Medulla oblongata (tissue), 1 donor: ENCODE measurements around the gene SLC25A12.
A peak's percentile ranks its signal among the peaks of the same experiment; 100 is the strongest.

Experiments
- DNase-seq: peaks from one replicate; pipeline ENCODE4 v3.0.0-alpha.2; 2015; ENCODE audit errors: extremely low spot score

Gene SLC25A12

GRCh38 chr2:171883275-171883893 lies 10.7 kb downstream of the SLC25A12 start:
- DNase-seq = no peak

DNA sequence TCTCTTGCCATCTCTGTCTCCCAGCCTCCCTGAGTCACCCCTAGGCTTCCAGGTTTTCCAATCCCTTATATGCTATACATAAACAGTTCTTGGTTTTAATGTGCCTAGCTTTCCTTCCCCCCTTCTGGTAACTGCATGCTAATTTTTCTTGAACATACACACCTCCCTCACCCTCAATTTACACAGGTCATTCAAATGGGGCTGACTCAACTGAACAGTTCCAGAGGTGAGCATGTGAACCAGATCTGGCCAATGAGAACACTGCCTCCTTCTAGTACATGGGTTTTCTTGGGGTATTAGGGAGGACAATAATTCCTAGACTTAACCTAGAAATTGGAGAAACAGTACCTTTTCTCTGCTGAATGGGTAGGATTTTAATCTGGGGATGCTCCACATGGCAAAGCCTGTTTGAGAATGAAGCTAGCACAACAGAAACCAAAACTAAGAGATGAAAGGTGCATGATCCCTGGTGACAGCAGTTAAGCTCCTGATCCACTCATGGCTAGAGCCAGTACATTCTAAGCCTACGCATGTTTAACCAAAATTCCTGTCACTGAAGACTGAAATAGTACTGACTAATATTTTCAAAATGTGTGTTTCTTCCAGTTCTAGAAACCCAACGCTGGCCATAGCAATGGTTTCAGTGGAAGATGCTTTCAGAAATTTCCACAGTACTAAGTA lies 11.8 kb downstream of the SLC25A12 start:
- DNase-seq = no peak

- DNase-seq = no peak
These were observed 13.3 kb downstream of the SLC25A12 start for GRCh38 chr2:171880774-171881173.

- DNase-seq = no peak
These were observed 14.2 kb downstream of the SLC25A12 start for GRCh38 chr2:171879865-171880264.

GRCh38 chr2:171878481-171878993 lies 15.5 kb downstream of the SLC25A12 start:
- peak; percentile 27 for DNase-seq

GRCh38 chr2:171874963-171875362 lies 19.1 kb downstream of the SLC25A12 start:
- no peak for DNase-seq

DNA sequence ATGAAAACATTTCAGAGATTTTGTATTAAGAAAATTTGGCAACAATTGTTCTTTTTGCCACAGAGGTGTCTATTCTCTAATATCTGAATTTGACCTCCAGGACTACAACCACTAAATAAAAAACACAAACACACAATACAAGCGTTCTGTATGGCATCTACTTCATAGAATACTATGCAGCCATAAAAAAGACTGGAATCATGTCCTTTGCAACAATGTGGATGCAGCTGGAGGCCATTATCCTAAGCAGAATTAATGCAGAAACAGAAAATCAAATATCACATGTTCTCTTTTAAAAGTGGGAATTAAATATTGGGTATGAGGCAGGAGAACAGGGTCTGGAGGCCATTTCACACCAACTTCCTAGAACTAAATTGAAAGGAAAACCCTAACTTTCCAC lies 19.5 kb downstream of the SLC25A12 start:
- DNase-seq = no peak

- no peak for DNase-seq
These were observed 29.6 kb downstream of the SLC25A12 start for GRCh38 chr2:171864357-171864985.

DNA sequence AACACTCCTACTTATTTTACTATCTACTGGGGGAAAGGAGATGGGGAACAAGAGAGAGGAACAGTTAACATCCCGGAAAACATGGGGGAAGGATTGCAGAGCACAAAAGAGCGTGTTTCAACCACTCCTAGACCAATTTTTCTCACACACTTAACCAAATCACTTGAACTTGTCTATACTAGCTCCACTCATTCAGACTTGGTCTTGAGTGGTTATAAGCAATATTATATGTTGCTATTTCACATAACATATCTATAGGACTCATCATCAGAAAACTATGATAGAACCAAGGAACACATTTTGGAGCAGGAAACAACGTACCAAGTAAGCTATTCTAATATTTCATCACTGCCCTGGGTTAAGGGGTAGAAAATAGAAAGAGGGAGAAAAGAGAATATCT lies 31.5 kb downstream of the SLC25A12 start:
- no peak for DNase-seq

DNA sequence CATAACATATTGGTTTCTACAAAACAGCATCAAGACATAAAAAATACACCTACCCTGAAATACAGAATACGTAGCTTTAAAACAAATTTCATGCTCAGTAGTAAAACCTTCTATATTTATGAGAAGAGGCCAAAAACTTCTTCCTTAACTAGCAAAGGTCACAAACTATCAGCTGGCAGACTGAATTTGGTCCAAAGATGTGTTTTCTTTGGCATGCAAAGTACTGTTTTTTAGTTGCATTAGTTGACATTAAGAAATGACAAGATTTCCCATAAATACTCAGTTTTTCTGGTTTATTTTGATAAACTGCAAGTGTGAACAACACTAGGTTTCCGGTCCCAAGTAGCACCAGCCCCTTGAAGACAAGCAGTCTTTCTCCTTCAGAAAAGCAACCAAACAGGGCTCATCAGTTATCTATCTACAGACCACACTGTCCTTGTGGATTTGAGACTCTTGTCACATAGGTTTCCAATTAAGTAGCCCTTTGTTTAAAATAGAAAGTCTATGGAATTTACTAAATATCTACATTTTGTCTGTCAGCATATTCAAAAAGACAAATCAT lies 35.6 kb downstream of the SLC25A12 start:
- DNase-seq = no peak

DNA sequence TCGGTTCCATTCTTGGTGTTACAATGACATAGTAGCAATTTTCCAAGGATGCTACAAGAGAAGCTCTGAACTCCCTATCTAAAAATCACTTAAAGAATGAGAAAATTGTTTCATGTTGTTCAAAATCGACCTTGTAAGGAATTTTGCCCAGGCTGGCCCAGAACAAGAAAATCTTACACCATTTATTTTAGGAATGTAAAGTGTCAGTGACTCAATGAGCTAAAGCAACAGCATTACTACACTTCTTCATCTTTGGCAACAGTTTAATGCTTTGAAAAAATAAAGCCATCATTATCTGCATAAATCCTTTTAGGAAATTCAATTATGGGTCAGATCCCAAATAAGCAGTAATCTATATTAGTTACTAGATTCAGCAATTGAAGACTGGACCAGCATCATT lies 38.6 kb downstream of the SLC25A12 start:
- DNase-seq = no peak

- no peak for DNase-seq
These were observed 41.6 kb downstream of the SLC25A12 start for GRCh38 chr2:171852366-171852888.

DNA sequence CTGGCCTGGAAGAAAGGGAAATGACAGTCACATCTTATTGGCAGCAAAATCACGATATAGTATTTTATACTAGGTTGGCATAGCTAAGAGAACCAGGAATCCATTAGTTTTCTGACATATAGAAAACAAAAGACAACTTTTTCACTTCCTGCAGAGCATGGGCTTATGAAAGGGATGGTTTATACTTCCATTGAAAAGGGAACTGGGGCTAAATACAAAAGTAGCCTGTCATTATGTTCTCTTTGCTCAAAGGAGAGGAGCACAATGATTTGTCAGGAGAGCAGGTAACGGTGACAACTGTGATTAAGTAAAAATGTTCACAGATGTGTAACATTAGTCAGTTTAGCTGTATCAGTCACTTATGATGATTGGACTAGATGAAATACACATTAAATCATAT lies 46.4 kb downstream of the SLC25A12 start:
- DNase-seq = no peak

- DNase-seq = no peak
These were observed 47.1 kb downstream of the SLC25A12 start for GRCh38 chr2:171846894-171847293.

- no peak for DNase-seq
These were observed 52.0 kb downstream of the SLC25A12 start for GRCh38 chr2:171841996-171842395.

- DNase-seq = no peak
These were observed 56.3 kb downstream of the SLC25A12 start for GRCh38 chr2:171837736-171838135.

GRCh38 chr2:171836146-171836910 lies 57.7 kb downstream of the SLC25A12 start:
- no peak for DNase-seq

DNA sequence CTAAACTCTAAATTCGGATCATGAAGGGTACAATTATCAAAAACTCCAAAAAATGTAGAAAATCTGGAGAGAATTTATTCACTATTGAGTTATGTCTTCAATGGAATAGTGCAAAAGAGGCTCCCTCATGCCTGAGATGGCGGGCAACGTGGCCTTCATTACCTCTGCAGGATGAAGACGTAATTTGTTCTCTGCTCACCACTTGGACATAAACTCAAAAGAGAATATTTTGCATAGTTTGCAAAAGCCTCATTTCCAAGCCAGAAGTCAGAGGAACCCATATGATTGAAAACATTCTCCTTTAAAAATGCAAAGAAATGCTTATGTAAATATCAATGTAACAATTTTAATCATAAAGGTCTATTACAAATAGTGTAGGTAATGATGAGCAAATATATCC lies 58.7 kb downstream of the SLC25A12 start:
- no peak for DNase-seq

GRCh38 chr2:171834286-171834685 lies 59.8 kb downstream of the SLC25A12 start:
- no peak for DNase-seq

DNA sequence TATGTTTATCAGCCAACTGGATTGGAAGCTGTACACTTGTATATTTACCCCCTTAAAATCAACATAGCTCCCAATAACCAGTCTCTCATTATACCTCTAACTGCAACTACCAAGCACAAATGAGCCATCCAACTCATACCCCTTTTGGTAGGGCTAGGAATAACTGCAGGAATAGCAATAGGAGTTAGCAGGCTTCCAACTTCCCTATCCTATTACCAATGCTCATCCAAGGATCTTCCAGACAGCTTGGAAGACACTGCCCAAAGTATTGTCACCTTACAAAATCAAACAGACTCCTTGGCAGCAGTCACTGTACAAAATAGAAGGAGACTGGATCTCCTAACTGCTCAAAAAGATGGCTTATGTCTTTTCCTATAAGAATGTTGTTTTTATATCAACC lies 61.6 kb downstream of the SLC25A12 start:
- no peak for DNase-seq

- DNase-seq = no peak
These were observed 64.0 kb downstream of the SLC25A12 start for GRCh38 chr2:171830039-171830438.

GRCh38 chr2:171824086-171824485 lies 70.0 kb downstream of the SLC25A12 start:
- DNase-seq = no peak
